Prostate gland (tissue), 2 donors: ENCODE results near the gene ADK. TPM values are rescaled to one million over a fixed set of nuclear protein-coding genes. Genes with fewer than 3 reads are reported as not detected.

ENCODE experiments used
- DNase-seq: peaks from one replicate; pipeline ENCODE4 v3.0.0-alpha.2; 2019; ENCODE audit warnings: low spot score
- H3K27ac ChIP-seq, 2 donors: fragments of 200-600 bp; sonication (generic); 2 replicates each; pipeline ENCODE4 v1.5.1; 2017 to 2019
- H3K27me3 ChIP-seq: fragments of 200-600 bp; sonication (generic); replicated peaks from 2 replicates; pipeline ENCODE4 v1.5.1; 2019; ENCODE audit not compliant: insufficient read depth
- H3K36me3 ChIP-seq, 2 donors: fragments of 200-600 bp; sonication (generic); 1 replicate in 1 of 2; 2 replicates in 1 of 2; pipeline versions ENCODE4 v1.5.1 to v1.8.1; 2017 to 2019
- H3K4me1 ChIP-seq: fragments of 200-600 bp; sonication (generic); replicated peaks from 2 replicates; pipeline ENCODE4 v1.5.1; 2019
- H3K4me3 ChIP-seq, 2 donors: fragments of 200-600 bp; sonication (generic); 2 replicates each; pipeline ENCODE4 v1.5.1; 2017 to 2019
- H3K9me3 ChIP-seq: fragments of 200-600 bp; sonication (generic); 2 replicates; pipeline ENCODE4 v1.5.1; 2017
- CTCF ChIP-seq, 4 experiments: fragments of 200-600 bp in 2 of 4; fragments of 450-650 bp in 2 of 4; sonication (generic) in 2 of 4; IDR thresholded peaks; 1 replicate in 3 of 4; 2 replicates in 1 of 4; pipeline ENCODE4 v1.5.1; 2016 to 2019; ENCODE audit warnings: antibody characterized with exemption in 4 of 4, mild to moderate bottlenecking in 2 of 4, moderate library complexity in 2 of 4
- POLR2A ChIP-seq: fragments of 450-650 bp; IDR thresholded peaks from one replicate; pipeline ENCODE4 v1.6.1; 2016; ENCODE audit warnings: antibody characterized with exemption, mild to moderate bottlenecking
- POLR2AphosphoS5 ChIP-seq: sonication (generic); formaldehyde crosslinking; IDR thresholded peaks from one replicate; pipeline ENCODE4 v1.6.1; 2017; ENCODE audit warnings: antibody characterized with exemption
- WGBS: methylation state at CpG from one replicate; pipeline ENCODE4 v1.1.5; 2018; 5-methylcytosine and 5-hydroxymethylcytosine counted together
- intact Hi-C: fragments of 100-400 bp; cut with DNase I; formaldehyde crosslinking; loops from one replicate; pipeline ENCODE4 v1.14.2; 2022
- total RNA-seq, 2 donors: library from RNA; depleted of rRNA; stranded (reverse); fragments of >200 nt; gene quantifications; one replicate each; pipeline ENCODE4 v1.1.0, GENCODE V29; 2016

Gene ADK
- total RNA-seq, 2 donors from 2014 or later, result 34.1 to 42.5 TPM

- no peak for DNase-seq
- Histone ChIP-seq H3K4me1 (no peaks in the 10 kb centered on the region), H3K9me3 (no peaks in the 10 kb centered on the region), H3K4me3 (no peak overlapping the region), H3K36me3 (no peaks in the 10 kb centered on the region), H3K27me3 (no peaks in the 10 kb centered on the region), H3K27ac (no peak overlapping the region)
- intact Hi-C loops, result no loop called here
- TF ChIP-seq POLR2AphosphoS5 (no peak), CTCF (IDR thresholded peaks at IDR 0.05) (no peak), POLR2A (no peak)
- 97% methylated on average over 1 of the region's 1 CpG for WGBS
Measured at GRCh38 chr10:74543276-74543675, 392.3 kb downstream of the ADK start.

- intact Hi-C loops, result no loop called here
- DNase-seq, result no peak
- Histone ChIP-seq H3K9me3 (no peaks in the 10 kb centered on the region), H3K4me1 (no peaks in the 10 kb centered on the region), H3K4me3 (no peak overlapping the region), H3K27ac (no peak overlapping the region), H3K27me3 (no peaks in the 10 kb centered on the region), H3K36me3 (no peaks in the 10 kb centered on the region)
- TF ChIP-seq POLR2A, result no peak
- TF ChIP-seq POLR2AphosphoS5, result no peak
- no peak for TF ChIP-seq CTCF (IDR thresholded peaks at IDR 0.05)
- 93% methylated on average over 2 of the region's 2 CpGs for WGBS
Measured at GRCh38 chr10:74544106-74544505, 393.1 kb downstream of the ADK start.

GRCh38 chr10:74548676-74549075, 397.7 kb downstream of the ADK start:
- 31% methylated on average over 2 of the region's 2 CpGs for WGBS
- H3K27ac ChIP-seq, result no peak overlapping the region
- DNase-seq, result no peak
- TF ChIP-seq POLR2AphosphoS5 (no peak), POLR2A (no peak), CTCF (IDR thresholded peaks at IDR 0.05) (no peak)
- H3K36me3 ChIP-seq, result no peaks in the 10 kb centered on the region
- H3K9me3 ChIP-seq, result no peaks in the 10 kb centered on the region
- no peaks in the 10 kb centered on the region for H3K4me1 ChIP-seq
- intact Hi-C loops, result no loop called here
- no peak overlapping the region for H3K4me3 ChIP-seq
- no peaks in the 10 kb centered on the region for H3K27me3 ChIP-seq

GRCh38 chr10:74556072-74556705, 405.2 kb downstream of the ADK start:
- no peaks in the 10 kb centered on the region for H3K9me3 ChIP-seq
- H3K4me3 ChIP-seq, result no peak overlapping the region
- WGBS, result 93% methylated on average over 2 of the region's 2 CpGs
- H3K36me3 ChIP-seq, result no peaks in the 10 kb centered on the region
- intact Hi-C loops, result no loop called here
- TF ChIP-seq CTCF (IDR thresholded peaks at IDR 0.05), result no peak
- no peak for TF ChIP-seq POLR2AphosphoS5
- TF ChIP-seq POLR2A, result no peak
- H3K27ac ChIP-seq, result no peak overlapping the region
- H3K27me3 ChIP-seq, result no peaks in the 10 kb centered on the region
- DNase-seq, result no peak
- no peaks in the 10 kb centered on the region for H3K4me1 ChIP-seq

GRCh38 chr10:74557098-74557497, 406.1 kb downstream of the ADK start:
- no peak overlapping the region for H3K4me3 ChIP-seq
- intact Hi-C loops, result no loop called here
- H3K9me3 ChIP-seq, result no peaks in the 10 kb centered on the region
- H3K36me3 ChIP-seq, result no peaks in the 10 kb centered on the region
- WGBS, result 84% methylated on average over 1 of the region's 1 CpG
- no peaks in the 10 kb centered on the region for H3K27me3 ChIP-seq
- TF ChIP-seq CTCF (IDR thresholded peaks at IDR 0.05) (no peak), POLR2AphosphoS5 (no peak), POLR2A (no peak)
- no peak for DNase-seq
- no peaks in the 10 kb centered on the region for H3K4me1 ChIP-seq
- H3K27ac ChIP-seq, result no peak overlapping the region
